Activated CD4-positive, alpha-beta T cell treated with anti-CD3 and anti-CD28 coated beads for 48 hours (primary cell): ENCODE results near the gene KRT74.
A peak's percentile ranks its signal among the peaks of the same experiment; 100 is the strongest.
"Not testable (repeated sequence)": the region's sequence is repeated elsewhere in the genome, so short reads cannot be mapped to it uniquely, and the experiment has no call there.

Source experiments
- DNase-seq: peaks from one replicate; pipeline ENCODE4 v3.0.0-alpha.2; 2020

KRT74 gene

DNA sequence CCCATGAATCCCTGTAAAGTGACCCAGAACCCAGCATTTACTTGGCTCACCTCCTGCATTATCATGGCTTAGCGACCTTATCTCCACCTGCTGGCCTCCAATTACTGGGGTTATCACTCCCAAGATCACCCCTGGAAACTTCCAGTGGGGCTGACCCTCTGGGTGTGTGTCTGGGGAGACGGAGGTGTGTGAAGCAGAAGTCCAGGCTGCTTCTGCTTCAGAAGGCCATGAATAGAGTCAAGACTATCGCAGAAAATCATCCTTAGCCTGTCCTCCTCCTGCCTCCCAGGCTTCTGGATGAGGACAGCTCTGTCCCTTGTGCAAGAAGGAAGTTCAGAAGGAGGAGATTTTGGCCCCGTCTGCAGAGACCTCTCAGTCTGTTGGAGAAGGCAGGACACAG is 28.0 kb upstream of the KRT74 start:
- no peak for DNase-seq

DNA sequence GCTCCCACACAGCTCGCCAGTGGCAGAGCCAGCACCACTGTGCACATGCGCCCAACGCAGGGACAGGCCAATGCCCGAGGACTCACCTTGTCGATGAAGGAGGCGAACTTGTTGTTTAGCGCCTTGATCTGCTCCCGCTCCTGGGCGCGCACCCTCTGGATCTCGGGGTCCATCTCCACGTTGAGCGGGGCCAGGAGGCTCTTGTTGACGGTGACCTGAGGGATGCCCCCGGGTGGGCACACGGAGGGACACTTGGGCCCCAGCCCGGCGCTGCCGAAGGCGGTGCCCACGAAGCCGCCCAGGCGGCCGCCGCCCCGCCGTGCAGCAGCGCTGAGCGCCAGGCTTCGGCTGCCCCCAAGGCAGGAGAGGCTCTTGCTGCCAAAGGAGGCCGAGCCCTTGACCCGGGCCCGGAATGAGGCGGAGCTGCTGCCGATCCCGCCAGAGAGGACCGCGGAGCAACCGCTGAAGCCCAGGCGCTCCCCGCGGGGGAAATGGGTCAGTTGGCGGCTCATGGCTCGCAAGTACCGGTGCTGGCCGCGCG is 27.4 kb upstream of the KRT74 start, which contains the start of gene KRT72:
TSS of gene KRT72 (minus strand) at position 523 of the 541 bp plus-strand sequence. CDS start at position 512, 11 bp downstream.
- no peak for DNase-seq

DNA sequence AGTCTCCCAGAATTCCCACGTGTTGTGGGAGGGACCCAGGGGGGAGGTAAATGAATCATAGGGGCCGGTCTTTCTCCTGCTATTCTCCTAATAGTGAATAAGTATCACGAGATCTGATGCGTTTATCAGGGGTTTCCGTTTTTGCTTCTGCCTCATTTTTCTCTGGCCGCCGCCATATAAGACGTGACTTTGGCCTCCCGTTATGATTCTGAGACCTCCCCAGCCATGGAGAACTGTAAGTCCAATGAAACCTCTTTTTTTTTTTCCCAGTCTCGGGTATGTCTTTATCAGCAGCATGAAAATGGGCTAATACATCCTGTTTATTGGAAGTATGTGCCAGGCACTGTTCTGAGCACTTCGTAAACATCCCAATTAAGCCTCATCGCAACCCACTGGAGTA is 26.8 kb upstream of the KRT74 start:
- DNase-seq, result no peak

DNA sequence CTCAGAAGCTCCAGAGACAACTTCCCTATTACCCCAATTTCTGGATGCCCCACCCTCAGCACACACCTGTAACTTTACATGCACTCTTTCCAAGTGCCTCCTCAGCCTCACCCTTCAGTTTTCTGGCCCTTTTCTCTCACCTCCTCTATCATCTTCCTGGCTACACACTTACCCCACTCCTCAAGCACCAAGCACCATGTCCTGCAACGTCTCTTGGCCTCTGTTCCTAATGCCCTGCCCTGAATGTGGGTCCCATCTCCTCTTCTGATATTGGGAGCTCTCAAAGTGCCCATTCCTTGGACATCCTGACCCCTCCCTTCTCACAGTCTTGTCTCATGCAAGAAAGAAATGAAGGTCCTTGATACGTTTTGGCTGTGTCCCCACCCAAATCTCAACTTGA is 26.4 kb upstream of the KRT74 start:
- no peak for DNase-seq

DNA sequence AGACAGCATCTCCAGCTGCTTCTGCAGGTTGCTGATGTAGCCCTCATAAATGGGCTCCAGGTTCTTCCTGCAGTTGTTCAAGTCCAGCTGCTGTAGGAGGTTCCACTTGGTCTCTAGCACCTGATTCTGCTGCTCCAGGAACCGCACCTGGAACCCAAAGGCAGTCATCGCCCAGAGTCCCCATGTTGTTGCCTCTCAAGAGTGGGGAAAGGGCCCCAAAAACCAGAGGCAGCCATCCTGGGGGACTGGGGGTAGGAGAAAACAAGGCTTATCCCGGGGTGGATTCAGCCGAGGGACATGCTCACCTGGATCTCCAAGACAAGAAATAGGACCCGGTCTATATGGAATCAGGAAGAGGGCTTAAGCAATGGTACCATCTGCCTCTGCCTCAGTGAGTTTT is 25.3 kb upstream of the KRT74 start:
- no peak for DNase-seq

DNA sequence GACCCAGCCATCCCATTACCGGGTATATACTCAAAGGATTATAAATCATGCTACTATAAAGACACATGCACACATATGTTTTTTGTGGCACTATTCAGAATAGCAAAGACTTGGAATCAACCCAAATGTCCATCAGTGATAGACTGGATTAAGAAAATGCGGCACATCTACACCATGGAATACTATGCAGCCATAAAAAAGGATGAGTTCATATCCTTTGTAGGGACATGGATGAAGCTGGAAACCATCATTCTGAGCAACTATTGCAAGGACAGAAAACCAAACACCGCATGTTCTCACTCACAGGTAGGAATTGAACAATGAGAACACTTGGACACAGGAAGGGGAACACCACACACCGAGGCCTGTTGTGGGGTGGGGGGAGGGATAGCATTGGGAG is 20.6 kb upstream of the KRT74 start:
- DNase-seq, result not testable (repeated sequence)

DNA sequence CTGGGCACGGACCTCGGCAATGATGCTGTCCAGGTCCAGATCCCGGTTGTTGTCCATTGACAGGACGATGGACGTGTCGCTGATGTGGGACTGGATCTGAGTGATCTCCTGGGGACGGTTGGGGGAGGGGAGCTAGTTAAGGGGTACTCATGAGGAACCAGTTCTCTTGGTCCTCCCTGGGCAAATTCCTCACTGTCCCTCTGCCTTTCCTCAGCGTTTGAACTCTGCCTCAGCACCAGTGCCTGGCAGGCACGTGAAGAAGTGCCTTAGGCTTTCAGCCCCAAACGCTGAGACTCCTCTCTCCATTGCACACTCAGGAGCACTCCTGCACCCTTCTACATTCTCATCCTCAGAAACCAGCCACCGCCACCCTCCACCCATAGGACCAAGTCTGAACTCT is 17.9 kb upstream of the KRT74 start:
- no peak for DNase-seq

DNA sequence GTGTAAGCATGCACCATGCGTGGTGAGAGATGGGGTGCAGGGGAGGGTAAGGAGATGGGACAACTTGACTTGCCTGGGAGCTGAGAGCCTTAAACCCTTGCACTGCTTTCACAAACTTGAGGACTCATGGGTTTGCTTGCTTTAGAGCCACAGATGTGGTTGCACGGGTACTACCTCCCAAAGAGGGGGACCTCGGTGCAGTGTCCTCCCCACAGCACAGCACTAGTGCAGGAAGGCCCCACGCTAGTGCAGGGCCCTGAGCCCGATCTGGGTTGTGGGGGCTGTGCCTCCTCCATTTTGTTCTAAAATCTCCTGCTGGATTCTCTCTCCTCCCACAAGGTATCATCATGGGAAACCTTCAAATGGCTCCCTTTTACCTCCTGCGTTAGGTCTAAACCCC is 16.4 kb upstream of the KRT74 start:
- no peak for DNase-seq

DNA sequence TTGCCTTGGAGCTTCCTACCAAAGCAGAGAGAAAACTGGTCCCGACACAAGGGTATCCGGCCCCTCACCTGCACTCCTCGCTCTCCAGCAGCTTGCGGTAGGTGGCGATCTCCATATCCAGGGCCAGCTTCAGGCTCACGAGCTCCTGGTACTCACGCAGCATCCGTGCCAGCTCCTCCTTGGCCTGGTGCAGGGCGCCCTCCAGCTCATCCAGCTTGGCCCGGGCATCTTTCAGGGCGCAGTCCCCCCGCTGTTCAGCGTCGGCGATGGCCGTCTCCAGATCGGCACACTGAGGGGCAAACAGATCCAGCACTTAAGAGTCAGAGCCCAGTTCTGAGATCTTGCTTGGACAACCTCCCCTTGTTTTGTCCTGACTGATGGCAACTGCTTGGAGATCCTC is 13.9 kb upstream of the KRT74 start:
- DNase-seq, result no peak

DNA sequence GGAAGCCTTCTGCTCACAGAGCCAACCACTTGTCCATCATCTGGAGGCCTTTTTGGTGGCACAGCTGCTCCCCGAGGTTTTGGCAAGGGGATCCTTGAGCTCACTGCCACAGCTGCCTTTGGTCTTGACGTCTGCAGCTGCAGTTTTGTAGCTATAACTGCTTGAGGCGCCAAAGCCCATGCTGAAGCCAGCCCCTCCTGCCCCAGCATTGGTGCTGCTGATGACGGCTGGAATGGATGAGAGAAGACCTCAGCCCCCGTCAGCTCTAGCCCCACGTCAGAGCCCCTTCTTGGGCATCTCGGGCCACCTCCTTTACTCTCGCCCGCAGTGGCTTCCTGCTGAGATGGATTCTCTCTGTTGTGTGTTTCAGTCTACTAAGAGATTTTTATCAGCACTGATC is 12.3 kb upstream of the KRT74 start:
- peak; percentile 39 for DNase-seq

DNA sequence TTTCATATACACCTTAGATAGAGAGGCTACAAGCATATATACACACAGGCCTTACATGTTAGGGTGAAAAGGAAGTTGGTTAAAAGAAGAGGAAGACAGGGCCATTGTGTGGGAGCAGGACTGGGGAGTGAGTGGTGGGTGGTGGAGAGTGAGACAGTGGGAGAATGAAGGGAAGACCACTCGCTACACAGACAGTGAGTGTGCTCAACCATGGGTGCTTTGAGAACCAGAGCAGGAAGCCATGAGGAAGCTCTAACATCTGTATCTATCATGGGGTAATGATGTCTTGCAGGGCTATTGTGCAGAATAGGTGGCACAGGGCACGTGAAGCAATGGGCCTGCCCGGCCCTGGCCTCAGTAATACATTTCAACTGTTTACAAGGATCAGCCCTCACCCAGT is 11.4 kb upstream of the KRT74 start:
- DNase-seq, result no peak

DNA sequence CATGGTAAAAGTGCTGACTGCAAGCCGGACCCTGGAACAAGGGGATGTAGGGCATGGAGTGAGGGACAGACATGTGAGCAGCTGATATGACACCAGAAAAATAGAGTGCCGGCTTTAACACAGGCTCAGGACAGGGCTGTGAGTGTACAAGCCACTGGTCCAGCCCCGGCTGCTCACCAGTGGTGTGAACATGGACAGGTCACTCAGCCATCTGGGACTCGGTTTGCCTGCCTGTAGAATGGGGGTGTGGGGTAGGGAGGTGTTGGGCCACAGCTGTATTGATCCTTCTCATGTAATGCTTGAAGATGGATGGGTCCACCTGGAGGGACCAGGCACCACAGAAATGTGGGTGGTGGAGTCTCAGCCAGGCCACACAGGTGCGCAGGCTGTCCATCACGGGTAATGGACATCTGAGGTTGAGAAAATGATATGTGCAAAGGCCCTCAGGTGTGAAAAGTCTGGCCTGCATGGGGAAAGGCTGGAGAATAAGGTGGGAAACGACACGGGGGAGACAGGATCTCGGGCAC is 10.6 kb upstream of the KRT74 start:
- DNase-seq, result no peak

DNA sequence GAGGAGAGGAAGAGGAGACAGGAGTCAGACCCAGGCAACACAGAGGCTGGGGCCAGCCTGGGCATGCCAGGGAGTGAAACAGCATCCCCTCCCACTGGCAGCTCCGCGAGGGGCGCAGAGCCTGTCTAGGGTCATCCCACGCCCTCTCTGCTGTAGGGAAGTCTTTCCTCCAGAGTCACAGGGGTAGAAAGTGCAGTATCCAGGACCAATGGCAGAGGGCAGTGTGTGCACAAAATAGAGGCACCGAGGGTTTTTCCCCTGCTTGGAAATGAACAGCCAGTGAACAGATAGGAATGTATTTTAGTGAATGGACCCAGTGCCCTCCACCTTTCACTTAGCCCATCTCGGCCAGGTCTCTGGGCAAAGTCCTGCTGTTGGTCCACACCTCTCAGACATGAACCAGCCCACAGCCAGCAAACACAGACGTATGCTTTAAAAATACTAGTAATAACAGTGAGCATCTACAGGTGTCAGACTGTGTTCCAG is 9.4 kb upstream of the KRT74 start:
- peak; percentile 70 for DNase-seq

DNA sequence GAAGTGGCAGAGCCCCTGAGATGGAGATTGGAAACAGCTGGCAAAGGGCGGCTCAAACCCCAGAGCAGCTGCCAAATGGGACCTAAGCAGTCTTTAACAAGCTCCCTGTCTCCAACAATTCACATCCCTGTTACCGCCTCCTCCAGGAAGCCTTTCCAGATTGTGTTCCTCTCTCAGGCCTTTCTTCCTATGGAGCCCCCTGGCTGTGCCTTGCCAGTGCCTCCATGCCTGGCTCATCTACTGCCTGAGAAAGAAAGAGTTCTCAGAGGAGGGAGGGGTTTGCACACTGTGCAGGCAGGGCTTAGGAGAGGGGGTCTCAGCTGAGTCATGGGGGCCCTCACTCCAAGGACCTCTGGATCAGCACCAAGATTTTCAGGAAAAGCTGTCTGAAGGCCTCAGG is 8.8 kb upstream of the KRT74 start:
- no peak for DNase-seq

DNA sequence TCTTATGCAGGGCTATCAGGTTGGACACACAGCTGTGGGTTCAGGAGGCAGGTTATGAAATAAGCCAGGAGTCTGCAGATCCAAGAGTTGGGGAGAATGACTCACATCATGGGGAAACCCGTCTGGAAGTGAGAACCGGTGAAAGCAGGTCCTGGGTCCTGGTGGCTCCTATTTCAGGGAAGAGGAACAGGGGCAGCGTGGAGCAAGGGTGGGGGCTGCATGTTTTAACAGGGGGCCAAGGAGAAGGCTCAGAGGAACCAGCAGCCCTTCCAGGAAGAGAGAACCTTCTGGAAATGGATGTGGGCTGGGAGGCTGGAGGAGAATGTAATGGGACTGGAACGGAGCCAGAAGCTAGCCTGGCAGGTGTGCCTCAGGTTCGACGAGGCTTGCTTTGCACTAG is 7.8 kb upstream of the KRT74 start:
- no peak for DNase-seq

DNA sequence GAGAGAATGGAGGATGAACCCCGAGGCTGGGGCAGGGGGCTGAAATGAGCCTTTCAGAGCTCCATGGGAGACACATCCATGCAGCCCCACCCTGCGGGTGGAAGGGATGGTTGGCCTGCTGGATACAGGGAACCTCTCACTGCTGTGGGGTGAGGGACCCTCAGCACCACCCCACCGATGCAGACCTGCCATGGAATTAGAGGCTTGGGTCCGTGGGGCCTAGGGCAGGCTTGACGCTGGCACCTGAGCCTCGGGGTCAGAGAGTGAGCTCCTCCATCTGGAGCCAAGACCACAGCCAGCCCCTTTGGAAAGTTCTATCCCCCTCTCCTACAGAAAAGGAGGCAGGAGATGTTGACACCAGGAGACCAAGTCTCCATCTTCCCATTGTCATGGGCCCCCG is 7.4 kb upstream of the KRT74 start:
- no peak for DNase-seq

DNA sequence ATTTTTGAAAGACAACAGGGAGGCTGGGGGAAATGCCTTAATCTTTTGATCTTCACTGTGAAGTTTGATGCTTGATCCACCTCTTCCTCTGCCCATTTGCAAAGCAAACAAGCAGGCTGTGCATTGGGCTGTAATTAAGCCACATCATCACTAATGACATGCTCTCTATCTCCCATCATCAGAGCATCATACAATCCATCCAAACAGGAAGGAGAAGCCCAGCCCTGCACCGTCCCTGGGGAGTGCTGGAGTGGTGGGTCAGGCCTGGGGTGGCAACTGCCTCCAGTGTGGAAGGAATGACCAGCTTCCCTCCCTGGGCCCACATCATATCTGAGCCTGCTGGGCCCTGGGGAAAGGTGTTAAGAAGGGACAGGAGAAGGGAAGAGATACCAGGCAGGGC is 6.9 kb upstream of the KRT74 start:
- no peak for DNase-seq

DNA sequence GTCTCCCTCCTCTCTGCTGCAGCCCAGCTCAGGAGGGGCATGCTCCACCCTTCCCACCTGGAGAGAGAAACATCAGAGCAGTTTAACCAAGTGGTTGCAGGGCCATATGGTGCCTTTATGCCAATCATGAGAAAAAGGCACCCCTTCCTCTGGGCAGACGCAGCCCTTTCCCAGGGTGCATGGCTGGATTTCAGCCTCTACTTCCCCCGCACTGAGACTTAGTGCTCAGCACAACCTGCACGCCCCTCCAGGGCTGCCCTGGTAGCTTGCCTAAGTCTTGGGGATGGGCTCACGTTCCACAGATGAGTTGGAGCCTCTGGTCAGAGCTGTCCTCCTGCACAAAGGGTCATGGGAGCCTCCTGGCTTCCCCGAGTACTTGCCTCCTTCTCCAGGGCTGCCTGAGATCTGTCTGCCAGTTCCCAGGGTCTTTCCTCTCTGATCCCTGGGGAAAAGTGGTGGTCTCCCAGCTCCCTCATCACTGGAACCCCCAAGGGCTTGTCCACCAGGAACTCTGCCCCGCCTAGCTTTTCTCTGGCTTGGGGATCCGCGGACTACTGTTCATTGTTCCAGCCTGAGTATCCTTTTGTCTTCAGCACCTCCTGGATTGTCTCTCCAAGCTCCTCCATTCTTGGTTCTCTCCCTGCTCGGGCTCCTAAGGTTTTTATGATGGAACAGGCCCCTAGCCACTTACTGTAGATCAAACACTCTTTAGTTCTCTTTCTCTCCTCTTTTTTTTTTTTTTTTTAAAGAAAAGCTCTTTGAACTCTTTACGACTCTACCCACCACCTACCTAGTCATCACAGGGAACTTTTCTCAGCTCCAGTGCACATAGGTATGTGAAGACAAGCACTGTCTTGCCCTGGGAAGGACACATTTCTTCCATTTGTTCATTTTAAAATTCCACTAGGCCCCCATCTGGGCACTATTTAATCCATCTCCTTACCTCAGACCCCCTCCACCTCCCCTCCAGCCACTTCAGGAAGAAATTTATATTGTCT is 6.1 kb upstream of the KRT74 start:
- no peak for DNase-seq

DNA sequence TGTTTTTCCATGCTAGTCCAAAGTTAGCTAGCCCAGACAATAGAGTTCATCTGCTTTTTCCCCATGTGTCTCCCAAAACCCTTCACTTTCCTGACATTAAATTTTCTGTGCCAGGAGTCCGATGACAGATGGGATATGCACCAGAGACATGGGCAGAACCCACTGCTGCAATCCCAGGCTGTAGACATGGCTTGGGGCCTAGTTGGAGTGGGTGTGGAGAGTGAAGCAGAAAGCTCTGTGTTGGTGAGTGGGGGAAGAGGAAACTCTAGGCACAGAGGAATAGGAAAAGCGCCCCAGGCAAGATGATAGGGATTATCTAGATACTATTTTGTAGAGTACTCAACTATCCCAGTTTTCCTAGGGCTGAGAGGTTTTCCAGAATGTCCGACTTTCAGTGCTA is 4.8 kb upstream of the KRT74 start:
- no peak for DNase-seq

DNA sequence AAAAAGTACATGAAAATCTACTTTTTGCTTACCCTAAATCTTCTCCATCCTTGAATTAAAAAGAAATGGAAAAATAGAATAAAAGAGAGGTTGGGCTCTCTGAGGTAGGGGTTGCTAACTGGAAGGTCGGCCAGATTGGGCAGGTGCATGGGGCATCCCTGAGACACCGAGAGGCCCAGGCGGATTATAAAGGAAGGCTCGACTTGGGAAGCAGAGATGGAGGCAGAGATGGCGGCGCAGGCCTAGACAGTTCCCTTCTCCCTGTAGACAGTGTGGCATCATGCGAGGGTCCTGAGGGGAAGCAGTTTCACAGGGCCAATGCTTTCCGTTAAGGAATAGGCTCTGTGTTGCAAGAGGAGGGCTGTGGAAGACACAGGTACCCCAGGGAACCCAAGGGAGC is 3.7 kb upstream of the KRT74 start:
- DNase-seq, result no peak

DNA sequence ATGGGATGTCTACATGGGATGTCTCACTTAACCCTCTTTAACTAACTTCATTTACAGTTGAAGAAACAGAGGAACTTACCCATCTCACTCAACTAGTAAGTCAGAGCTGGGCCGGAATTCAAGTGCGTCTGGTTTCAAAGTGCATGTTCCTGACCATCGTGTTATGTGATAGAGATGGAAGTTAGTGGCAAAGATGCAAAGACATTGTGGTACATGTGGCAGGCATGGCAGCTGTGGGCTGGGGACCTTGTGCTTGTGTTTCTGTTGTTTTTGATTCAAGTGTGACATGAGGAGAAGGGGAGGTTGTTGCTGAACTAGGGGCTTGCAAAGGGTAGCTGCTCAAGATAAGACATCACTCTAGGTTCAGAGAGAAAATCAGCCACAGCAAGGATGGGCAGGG is 2.3 kb upstream of the KRT74 start:
- DNase-seq, result no peak

DNA sequence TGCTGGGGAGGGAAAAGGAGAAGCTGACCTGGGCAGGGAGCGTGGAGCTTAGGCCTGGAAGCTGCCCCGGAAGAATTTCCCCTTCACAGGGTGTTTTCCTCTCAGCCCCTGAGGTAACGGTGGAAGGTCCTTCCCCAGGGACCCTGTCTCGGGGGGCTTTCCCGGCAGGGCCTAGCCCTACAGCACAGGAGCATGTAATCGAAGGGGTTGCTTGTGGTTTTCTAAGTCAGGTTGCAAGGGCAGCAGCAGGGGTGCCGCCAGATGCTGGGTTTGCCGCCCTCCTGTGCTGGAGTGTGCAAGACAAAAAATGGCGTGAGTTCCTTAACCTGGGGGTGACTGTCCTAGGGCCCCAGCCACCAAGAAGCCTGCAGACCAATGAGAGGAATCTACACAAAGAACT is 1.6 kb upstream of the KRT74 start:
- no peak for DNase-seq

DNA sequence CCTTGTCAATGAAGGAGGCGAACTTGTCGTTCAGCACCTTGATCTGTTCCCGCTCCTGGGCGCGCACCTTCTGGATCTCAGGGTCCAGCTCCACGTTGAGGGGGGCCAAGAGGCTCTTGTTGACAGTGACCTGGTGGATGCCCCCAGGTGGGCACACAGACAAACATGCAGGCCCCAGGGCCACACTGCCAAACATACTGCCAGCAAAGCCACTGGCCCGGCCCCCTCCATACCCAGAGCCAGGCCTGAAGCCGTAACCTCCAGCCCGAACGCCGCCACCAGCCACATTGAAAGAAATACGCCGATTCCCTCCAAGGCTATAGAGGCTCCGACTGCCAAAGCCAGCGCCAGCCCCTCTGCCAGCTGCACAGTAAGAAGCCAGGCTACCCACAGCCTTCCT is 337 bp downstream of the KRT74 start:
- DNase-seq, result no peak

DNA sequence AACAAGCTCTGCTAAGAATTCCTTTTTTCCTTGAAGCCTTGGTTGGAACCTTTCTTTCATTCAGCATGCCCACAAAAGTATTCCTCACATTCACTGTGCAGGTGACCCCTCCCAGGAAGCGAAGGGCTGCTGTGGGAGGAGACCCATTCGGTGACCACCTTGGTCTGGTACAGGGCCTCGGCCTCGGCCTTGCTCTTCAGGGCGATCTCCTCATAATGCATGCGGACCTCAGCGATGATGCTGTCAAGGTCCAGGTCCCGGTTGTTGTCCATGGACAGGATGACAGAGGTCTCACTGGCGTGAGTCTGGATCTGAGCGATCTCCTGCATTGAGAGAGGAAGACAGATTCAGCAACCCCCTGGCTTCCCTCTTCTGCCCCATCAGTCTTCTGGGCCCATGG is 3.1 kb downstream of the KRT74 start:
- DNase-seq, result no peak
